ENCODE results near the gene AP4E1. TPM values are rescaled to one million over a fixed set of nuclear protein-coding genes. Genes with fewer than 3 reads are reported as not detected.

AP4E1 gene
- total RNA-seq, 3 donors from 2014 or later, result 5.8 to 12.8 (median 12.7) TPM

DNA sequence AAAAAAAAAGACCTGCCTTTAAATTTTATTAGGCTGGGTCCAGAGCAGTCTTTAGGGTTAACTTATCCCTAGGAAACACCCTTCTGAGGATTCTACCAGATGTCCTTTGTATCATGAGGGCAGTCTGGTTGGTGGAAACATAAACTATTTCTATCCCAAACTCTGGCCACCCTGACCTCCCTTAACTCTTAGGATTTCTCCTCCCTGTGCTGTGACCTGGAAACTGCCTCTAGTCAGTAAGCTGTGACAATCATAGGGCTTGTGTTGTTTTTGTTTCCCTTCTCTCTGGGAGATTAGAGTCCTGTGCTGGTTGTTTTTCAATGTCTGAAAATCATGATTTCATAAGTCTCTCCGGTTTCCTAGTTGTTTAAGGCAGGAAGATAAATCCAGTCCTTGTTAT is 108.1 kb downstream of the AP4E1 start:
- Histone ChIP-seq H3K9me3 (no peaks in the 10 kb centered on the region), H3K4me1 (no peaks in the 10 kb centered on the region), H3K27me3 (no peaks in the 10 kb centered on the region), H3K36me3 (no peaks in the 10 kb centered on the region), H3K27ac (no peak overlapping the region), H3K4me3 (no peak overlapping the region)
- no peak for DNase-seq (ENCODE audit: low spot score in 2 of 2)
- intact Hi-C loops (cut with DNase I; ENCODE audit: low total_unique reads), result loop anchor here (5.0 kb wide), 1 partner anchor 359 kb away; no protein-coding TSS in a partner anchor
- no peak for TF ChIP-seq POLR2AphosphoS5 (IDR thresholded peaks at IDR 0.05)
- TF ChIP-seq, protein P1, sequence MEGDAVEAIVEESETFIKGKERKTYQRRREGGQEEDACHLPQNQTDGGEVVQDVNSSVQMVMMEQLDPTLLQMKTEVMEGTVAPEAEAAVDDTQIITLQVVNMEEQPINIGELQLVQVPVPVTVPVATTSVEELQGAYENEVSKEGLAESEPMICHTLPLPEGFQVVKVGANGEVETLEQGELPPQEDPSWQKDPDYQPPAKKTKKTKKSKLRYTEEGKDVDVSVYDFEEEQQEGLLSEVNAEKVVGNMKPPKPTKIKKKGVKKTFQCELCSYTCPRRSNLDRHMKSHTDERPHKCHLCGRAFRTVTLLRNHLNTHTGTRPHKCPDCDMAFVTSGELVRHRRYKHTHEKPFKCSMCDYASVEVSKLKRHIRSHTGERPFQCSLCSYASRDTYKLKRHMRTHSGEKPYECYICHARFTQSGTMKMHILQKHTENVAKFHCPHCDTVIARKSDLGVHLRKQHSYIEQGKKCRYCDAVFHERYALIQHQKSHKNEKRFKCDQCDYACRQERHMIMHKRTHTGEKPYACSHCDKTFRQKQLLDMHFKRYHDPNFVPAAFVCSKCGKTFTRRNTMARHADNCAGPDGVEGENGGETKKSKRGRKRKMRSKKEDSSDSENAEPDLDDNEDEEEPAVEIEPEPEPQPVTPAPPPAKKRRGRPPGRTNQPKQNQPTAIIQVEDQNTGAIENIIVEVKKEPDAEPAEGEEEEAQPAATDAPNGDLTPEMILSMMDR (IDR thresholded peaks at IDR 0.05), result no peak

DNA sequence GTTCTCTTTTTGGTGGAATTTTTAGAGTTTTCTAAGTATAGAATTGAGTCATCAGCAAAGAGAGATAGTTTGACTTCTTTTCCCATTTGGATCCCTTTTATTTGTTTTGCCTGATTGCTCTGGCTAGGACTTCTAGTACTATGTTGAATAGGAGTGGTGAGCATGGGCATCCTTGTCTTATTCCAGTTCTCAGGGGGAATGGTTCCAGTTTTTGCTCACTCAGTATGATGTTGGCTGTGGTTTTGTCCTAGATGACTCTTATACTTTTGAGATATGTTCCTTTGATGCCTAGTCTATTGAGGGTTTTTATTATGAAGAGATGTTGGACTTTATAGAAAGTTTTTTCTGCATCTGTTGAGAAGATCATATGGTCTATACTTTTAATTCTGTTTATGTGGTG is 113.7 kb downstream of the AP4E1 start:
- no peak for DNase-seq (ENCODE audit: low spot score in 2 of 2)
- H3K9me3 ChIP-seq, result no peaks in the 10 kb centered on the region
- H3K4me1 ChIP-seq, result no peaks in the 10 kb centered on the region
- intact Hi-C loops (cut with DNase I; ENCODE audit: low total_unique reads), result no loop called here
- no peaks in the 10 kb centered on the region for H3K36me3 ChIP-seq
- TF ChIP-seq, protein P1 (IDR thresholded peaks at IDR 0.05), result no peak
- TF ChIP-seq POLR2AphosphoS5 (IDR thresholded peaks at IDR 0.05), result no peak
- TF ChIP-seq POLR2A (IDR thresholded peaks at IDR 0.05), result no peak
- H3K27ac ChIP-seq, result no peak overlapping the region
- no peaks in the 10 kb centered on the region for H3K27me3 ChIP-seq
- H3K4me3 ChIP-seq, result no peak overlapping the region

DNA sequence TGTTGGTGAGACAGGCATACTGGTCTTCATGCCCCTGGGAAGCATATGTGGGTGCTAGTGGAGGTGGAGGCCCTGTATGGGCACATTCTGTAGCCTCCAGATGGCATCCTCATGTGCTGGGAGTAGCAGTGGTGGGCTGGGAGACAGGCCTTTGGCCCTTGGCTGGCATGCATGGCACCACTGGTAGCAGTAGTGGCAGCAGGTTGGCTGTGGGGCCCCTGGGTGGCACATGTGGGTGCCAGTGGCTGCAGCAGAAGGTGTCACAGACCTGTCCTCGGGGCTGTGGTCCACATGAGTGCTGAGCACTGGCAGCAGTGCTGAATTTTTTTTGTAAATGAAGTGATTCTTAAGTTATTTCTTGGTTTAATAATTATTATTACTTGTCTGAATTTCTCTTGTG is 115.0 kb downstream of the AP4E1 start:
- H3K4me3 ChIP-seq, result no peak overlapping the region
- intact Hi-C loops (cut with DNase I; ENCODE audit: low total_unique reads), result no loop called here
- no peaks in the 10 kb centered on the region for H3K27me3 ChIP-seq
- H3K9me3 ChIP-seq, result no peaks in the 10 kb centered on the region
- TF ChIP-seq POLR2AphosphoS5 (IDR thresholded peaks at IDR 0.05), result no peak
- no peak for TF ChIP-seq POLR2A (IDR thresholded peaks at IDR 0.05)
- TF ChIP-seq, protein P1 (IDR thresholded peaks at IDR 0.05), result no peak
- H3K4me1 ChIP-seq, result no peaks in the 10 kb centered on the region
- H3K27ac ChIP-seq, result no peak overlapping the region
- H3K36me3 ChIP-seq, result no peaks in the 10 kb centered on the region
- no peak for DNase-seq (ENCODE audit: low spot score in 2 of 2)

DNA sequence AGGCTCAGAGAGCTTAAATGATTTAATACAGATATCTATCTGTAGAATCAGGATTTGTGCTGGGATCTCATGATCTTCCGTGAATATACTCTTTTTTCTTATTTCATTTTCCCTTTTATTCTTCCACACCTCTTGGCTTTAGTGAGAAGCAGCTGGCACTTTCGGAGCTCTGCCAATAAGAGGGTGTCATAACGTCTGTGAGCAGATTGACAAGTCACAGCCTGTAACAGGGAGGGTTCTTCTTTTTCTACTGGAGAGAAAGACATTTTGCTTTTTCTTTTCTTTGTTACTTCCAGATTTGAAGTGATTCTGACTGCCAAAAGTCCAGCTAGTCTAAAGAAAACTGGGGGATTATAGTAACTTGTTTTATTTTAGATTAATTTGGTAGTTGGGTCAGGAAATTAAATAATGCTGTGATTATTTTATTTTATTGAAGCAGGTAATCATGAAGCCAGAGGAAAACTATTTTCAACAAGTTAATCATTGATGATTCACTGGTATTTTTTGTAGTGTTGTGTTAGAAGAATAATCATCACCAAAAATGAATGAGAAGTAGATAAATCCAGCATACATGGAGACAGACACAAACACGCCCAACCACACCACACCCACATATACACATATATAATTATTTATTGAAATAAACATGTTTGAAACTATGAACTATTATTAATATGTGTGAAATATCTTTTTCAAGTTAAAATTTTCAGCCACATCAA is 116.4 kb downstream of the AP4E1 start:
- intact Hi-C loops (cut with DNase I; ENCODE audit: low total_unique reads), result no loop called here
- Histone ChIP-seq H3K4me3 (no peak overlapping the region), H3K36me3 (no peaks in the 10 kb centered on the region), H3K27me3 (no peaks in the 10 kb centered on the region), H3K9me3 (no peaks in the 10 kb centered on the region), H3K4me1 (no peaks in the 10 kb centered on the region), H3K27ac (no peak overlapping the region)
- no peak for DNase-seq (ENCODE audit: low spot score in 2 of 2)
- TF ChIP-seq POLR2A (IDR thresholded peaks at IDR 0.05), result no peak
- TF ChIP-seq, protein P1 (IDR thresholded peaks at IDR 0.05), result no peak
- no peak for TF ChIP-seq POLR2AphosphoS5 (IDR thresholded peaks at IDR 0.05)

DNA sequence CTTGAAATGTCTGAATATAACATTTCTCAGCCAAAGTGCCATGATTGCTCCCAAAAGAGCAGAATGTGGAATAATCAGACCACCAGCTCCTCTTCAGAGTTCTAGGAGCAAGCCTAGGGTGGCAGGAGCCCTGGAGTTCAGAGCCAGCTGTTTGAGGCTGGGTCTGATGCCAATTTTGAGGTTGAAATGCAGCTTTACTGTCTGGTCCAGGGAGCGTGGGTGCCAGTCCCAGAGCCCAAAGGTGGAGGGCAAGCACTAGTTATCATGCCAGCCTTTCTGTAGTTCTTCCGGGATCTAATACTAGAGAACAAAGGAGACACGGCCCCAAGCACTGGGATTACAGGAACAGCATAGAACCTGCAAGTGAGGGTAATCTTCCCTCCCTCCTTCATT is 117.0 kb downstream of the AP4E1 start:
- Histone ChIP-seq H3K36me3 (no peaks in the 10 kb centered on the region), H3K27me3 (no peaks in the 10 kb centered on the region), H3K4me3 (no peak overlapping the region), H3K27ac (no peak overlapping the region), H3K4me1 (no peaks in the 10 kb centered on the region), H3K9me3 (no peaks in the 10 kb centered on the region)
- intact Hi-C loops (cut with DNase I; ENCODE audit: low total_unique reads), result no loop called here
- no peak for TF ChIP-seq POLR2AphosphoS5 (IDR thresholded peaks at IDR 0.05)
- TF ChIP-seq, protein P1 (IDR thresholded peaks at IDR 0.05), result no peak
- no peak for TF ChIP-seq POLR2A (IDR thresholded peaks at IDR 0.05)
- DNase-seq (ENCODE audit: low spot score in 2 of 2), result no peak

Measured in breast epithelium (tissue), 4 donors.